SK-MEL-5 (cell line): ENCODE results near the gene COL28A1. TPM values are rescaled to one million over a fixed set of nuclear protein-coding genes. Genes with fewer than 3 reads are reported as not detected.
"Not testable (repeated sequence)": the region's sequence is repeated elsewhere in the genome, so short reads cannot be mapped to it uniquely, and the experiment has no call there.

Experiments
- DNase-seq: peaks from one replicate; pipeline ENCODE4 v3.0.0-alpha.2; 2016; ENCODE audit warnings: low read depth, low spot score
- in situ Hi-C: cut with HindIII; loops from 2 replicates; pipeline ENCODE4 v1.10.0; 2016; ENCODE audit warnings: low sequenced_read_pairs, high pct_unique_total_duplicates, low pct_unique_long_range_greater_than_20kb
- total RNA-seq: library from RNA; depleted of rRNA; stranded (reverse); fragments of >200 nt; shearing (Covaris generic); gene quantifications from 2 replicates; pipeline ENCODE4 v1.2.3, GENCODE V29; 2014

COL28A1 gene
- total RNA-seq, 1 experiment from 2014 or later, result 0.26 TPM

- in situ Hi-C loops, result loop anchor here (25.0 kb wide), 1 partner anchor 95 kb away; no protein-coding TSS in a partner anchor
- no peak for DNase-seq
Measured at GRCh38 chr7:7417414-7417813, 118.3 kb downstream of the COL28A1 start.

GRCh38 chr7:7416031-7416858 is 119.4 kb downstream of the COL28A1 start:
- in situ Hi-C loops, result loop anchor here (25.0 kb wide), 1 partner anchor 96 kb away; no protein-coding TSS in a partner anchor
- no peak for DNase-seq

GRCh38 chr7:7414791-7415603 is 120.7 kb downstream of the COL28A1 start:
- in situ Hi-C loops, result loop anchor here (25.0 kb wide), 1 partner anchor 97 kb away; no protein-coding TSS in a partner anchor
- no peak for DNase-seq

- in situ Hi-C loops, result loop anchor here (25.0 kb wide), 1 partner anchor 104 kb away; no protein-coding TSS in a partner anchor
- DNase-seq, result peak; percentile 29
Measured at GRCh38 chr7:7408001-7408770, 127.5 kb downstream of the COL28A1 start.

- peak; percentile 67 for DNase-seq
- in situ Hi-C loops, result loop anchor here (25.0 kb wide), 1 partner anchor 107 kb away; no protein-coding TSS in a partner anchor
Measured at GRCh38 chr7:7405461-7405860, 130.2 kb downstream of the COL28A1 start.

- in situ Hi-C loops, result loop anchor here (25.0 kb wide), 1 partner anchor 113 kb away; no protein-coding TSS in a partner anchor
- DNase-seq, result no peak
Measured at GRCh38 chr7:7399707-7400106, 136.0 kb downstream of the COL28A1 start.

- in situ Hi-C loops, result no loop called here
Measured at GRCh38 chr7:7395785-7396184, 139.9 kb downstream of the COL28A1 start.

DNA sequence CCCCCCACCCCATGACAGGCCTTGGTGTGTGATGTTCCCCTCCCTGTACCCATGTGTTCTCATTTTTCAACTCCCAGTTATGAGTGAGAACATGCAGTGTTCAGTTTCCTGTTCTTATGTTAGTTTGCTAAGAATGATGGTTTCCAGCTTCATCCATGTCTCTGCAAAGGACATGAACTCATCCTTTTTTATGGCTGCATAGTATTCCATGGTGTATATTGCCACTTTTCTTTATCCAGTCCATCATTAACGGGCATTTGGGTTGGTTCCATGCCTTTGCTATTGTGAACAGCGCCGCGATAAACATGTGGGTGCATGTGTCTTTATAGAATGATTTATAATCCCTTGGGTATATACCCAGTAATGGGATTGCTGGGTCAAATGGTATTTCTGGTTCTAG is 147.5 kb downstream of the COL28A1 start:
- in situ Hi-C loops, DNase-seq: not testable (repeated sequence)

More at GRCh38 chr7:7395785-7396184, 139.9 kb downstream of the COL28A1 start:
- DNase-seq, result no peak

GRCh38 chr7:7385421-7385820 is 150.3 kb downstream of the COL28A1 start:
- no peak for DNase-seq
- in situ Hi-C loops, result no loop called here

- DNase-seq, result no peak
Measured at GRCh38 chr7:7384228-7384627, 151.4 kb downstream of the COL28A1 start.

GRCh38 chr7:7375538-7375937 is 160.1 kb downstream of the COL28A1 start:
- no peak for DNase-seq
- in situ Hi-C loops, result no loop called here

More at GRCh38 chr7:7384228-7384627, 151.4 kb downstream of the COL28A1 start:
- in situ Hi-C loops, result no loop called here

GRCh38 chr7:7370076-7370475 is 165.6 kb downstream of the COL28A1 start:
- in situ Hi-C loops, result no loop called here

GRCh38 chr7:7369134-7369533 is 166.5 kb downstream of the COL28A1 start:
- in situ Hi-C loops, result no loop called here

More at GRCh38 chr7:7370076-7370475, 165.6 kb downstream of the COL28A1 start:
- DNase-seq, result no peak

DNA sequence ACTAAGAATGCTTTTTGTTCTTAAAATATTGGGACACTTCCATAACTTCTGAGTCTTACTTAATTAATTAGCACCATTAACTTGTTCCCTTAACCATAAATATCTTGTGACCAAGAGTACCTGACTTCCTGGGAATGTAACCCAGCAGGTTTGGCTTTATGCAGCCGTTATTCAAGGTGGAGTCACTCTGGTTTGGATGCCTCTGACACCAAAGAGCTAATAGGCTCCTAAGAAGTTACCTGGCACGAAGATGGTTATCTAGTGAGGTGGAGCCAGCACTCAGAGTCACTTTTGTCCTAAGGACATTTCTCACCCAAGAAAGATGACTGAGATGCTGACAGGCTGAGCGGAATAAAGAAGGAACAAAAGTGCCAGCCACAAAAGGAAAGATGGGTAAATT is 181.0 kb downstream of the COL28A1 start:
- DNase-seq, result no peak
- in situ Hi-C loops, result no loop called here

More at GRCh38 chr7:7369134-7369533, 166.5 kb downstream of the COL28A1 start:
- DNase-seq, result no peak

GRCh38 chr7:7352845-7353244 is 182.8 kb downstream of the COL28A1 start:
- in situ Hi-C loops, result no loop called here
- peak; percentile 20 for DNase-seq

- in situ Hi-C loops, result no loop called here
- no peak for DNase-seq
Measured at GRCh38 chr7:7351832-7352231, 183.8 kb downstream of the COL28A1 start.

GRCh38 chr7:7351156-7351555 is 184.5 kb downstream of the COL28A1 start:
- in situ Hi-C loops, result no loop called here

More at GRCh38 chr7:7351156-7351555, 184.5 kb downstream of the COL28A1 start:
- DNase-seq, result no peak
